NCI-H345 (cell line): Measurements from ENCODE around the gene ANGEL1.

Experiments
- DNase-seq: peaks from one replicate; lab custom pipeline; 2025; lab: John Stamatoyannopoulos, UW

Gene ANGEL1

GRCh38 chr14:76812422-76813383 is at the start of gene ANGEL1:
TSS of gene ANGEL1 (minus strand) at chr14:76812882. CDS start at chr14:76812827, 55 bp downstream.
- peak; percentile 98 for DNase-seq

- DNase-seq: no peak
These were observed 49.0 kb upstream of the ANGEL1 start for GRCh38 chr14:76861574-76862255.

GRCh38 chr14:76856769-76857168 is 44.1 kb upstream of the ANGEL1 start:
- no peak for DNase-seq

- DNase-seq: no peak
These were observed 42.4 kb upstream of the ANGEL1 start for GRCh38 chr14:76855066-76855465.

GRCh38 chr14:76848879-76849278 is 36.2 kb upstream of the ANGEL1 start:
- DNase-seq: no peak

GRCh38 chr14:76846331-76847047 is 33.8 kb upstream of the ANGEL1 start:
- no peak for DNase-seq

GRCh38 chr14:76844223-76844622 is 31.5 kb upstream of the ANGEL1 start:
- no peak for DNase-seq

GRCh38 chr14:76842414-76842813 is 29.7 kb upstream of the ANGEL1 start:
- no peak for DNase-seq

- DNase-seq: no peak
These were observed 24.8 kb upstream of the ANGEL1 start for GRCh38 chr14:76837524-76837923.

- DNase-seq: no peak
These were observed 23.4 kb upstream of the ANGEL1 start for GRCh38 chr14:76836029-76836630.

- no peak for DNase-seq
These were observed 21.6 kb upstream of the ANGEL1 start for GRCh38 chr14:76834241-76834661.

- no peak for DNase-seq
These were observed 20.3 kb upstream of the ANGEL1 start for GRCh38 chr14:76833011-76833410.

GRCh38 chr14:76832503-76832988 is 19.9 kb upstream of the ANGEL1 start:
- DNase-seq: no peak

GRCh38 chr14:76830556-76830955 is 17.9 kb upstream of the ANGEL1 start:
- no peak for DNase-seq

- DNase-seq: no peak
These were observed 17.2 kb upstream of the ANGEL1 start for GRCh38 chr14:76829650-76830421.

GRCh38 chr14:76829013-76829365 is 16.3 kb upstream of the ANGEL1 start:
- no peak for DNase-seq

- no peak for DNase-seq
These were observed 15.8 kb upstream of the ANGEL1 start for GRCh38 chr14:76828339-76829012.

- no peak for DNase-seq
These were observed 15.1 kb upstream of the ANGEL1 start for GRCh38 chr14:76827696-76828296.

- DNase-seq: no peak
These were observed 13.4 kb upstream of the ANGEL1 start, which contains the start of gene LRRC74A for GRCh38 chr14:76826122-76826521. TSS of gene LRRC74A (plus strand) at chr14:76826408. CDS start at chr14:76826698, 290 bp downstream.

- no peak for DNase-seq
These were observed 8.0 kb upstream of the ANGEL1 start for GRCh38 chr14:76820700-76821099.
